HCT116 (cell line): ENCODE results near the gene DEXI.

Source experiments
- FOSL1 ChIP-seq: IDR thresholded peaks from 2 replicates; pipeline ENCODE4 v1.6.1; 2012; ENCODE audit warnings: low read depth
- MAX ChIP-seq: IDR thresholded peaks from 2 replicates; pipeline ENCODE4 v1.6.1; 2012
- POLR2A ChIP-seq: IDR thresholded peaks from 2 replicates; pipeline ENCODE4 v1.7.0; 2011; ENCODE audit warnings: borderline replicate concordance; ENCODE audit not compliant: insufficient read depth, insufficient read length; ENCODE audit errors: extremely low read depth
- REST ChIP-seq: IDR thresholded peaks from 2 replicates; pipeline ENCODE4 v1.6.1; 2012; ENCODE audit warnings: low read depth
- ZNF274 ChIP-seq: fragments of 200-500 bp; sonication (Bioruptor generic); IDR thresholded peaks from 2 replicates; pipeline ENCODE4 v1.6.1; 2014; ENCODE audit warnings: mild to moderate bottlenecking, low read depth, low read length, inconsistent platforms

GRCh38 chr16:10930755-10931093, 11.5 kb downstream of the DEXI start:
- TF ChIP-seq MAX: no peak
- no peak for TF ChIP-seq FOSL1
- no peak for TF ChIP-seq POLR2A
- no peak for TF ChIP-seq REST
- TF ChIP-seq ZNF274: no peak
